Stomach (tissue), 4 donors: ENCODE results near the gene PRKCH.

ENCODE experiments used
- EP300 ChIP-seq: sonication (generic); formaldehyde crosslinking; IDR thresholded peaks from one replicate; pipeline ENCODE4 v1.6.1; 2017; ENCODE audit warnings: antibody characterized with exemption
- POLR2A ChIP-seq, 4 donors: fragments of 450-650 bp; IDR thresholded peaks; one replicate each; pipeline ENCODE4 v1.6.1; 2016; ENCODE audit warnings: antibody characterized with exemption in 4 of 4, control low read depth in 2 of 4, mild to moderate bottlenecking in 1 of 4, moderate library complexity in 1 of 4
- POLR2AphosphoS5 ChIP-seq, 3 donors: sonication (generic); formaldehyde crosslinking; IDR thresholded peaks; one replicate each; pipeline ENCODE4 v1.6.1; 2016; ENCODE audit warnings: antibody characterized with exemption in 3 of 3
- TF ChIP-seq, protein P1 (sequence below), 7 experiments: fragments of 450-650 bp in 4 of 7; fragments of 200-600 bp in 3 of 7; sonication (generic) in 3 of 7; IDR thresholded peaks; one replicate each; pipeline ENCODE4 v1.5.1; 2016 to 2019; ENCODE audit warnings: antibody characterized with exemption in 7 of 7, control low read depth in 2 of 7, mild to moderate bottlenecking in 1 of 7

GRCh38 chr14:61574514-61574807 is 253.1 kb downstream of the PRKCH start:
- TF ChIP-seq, protein P1, sequence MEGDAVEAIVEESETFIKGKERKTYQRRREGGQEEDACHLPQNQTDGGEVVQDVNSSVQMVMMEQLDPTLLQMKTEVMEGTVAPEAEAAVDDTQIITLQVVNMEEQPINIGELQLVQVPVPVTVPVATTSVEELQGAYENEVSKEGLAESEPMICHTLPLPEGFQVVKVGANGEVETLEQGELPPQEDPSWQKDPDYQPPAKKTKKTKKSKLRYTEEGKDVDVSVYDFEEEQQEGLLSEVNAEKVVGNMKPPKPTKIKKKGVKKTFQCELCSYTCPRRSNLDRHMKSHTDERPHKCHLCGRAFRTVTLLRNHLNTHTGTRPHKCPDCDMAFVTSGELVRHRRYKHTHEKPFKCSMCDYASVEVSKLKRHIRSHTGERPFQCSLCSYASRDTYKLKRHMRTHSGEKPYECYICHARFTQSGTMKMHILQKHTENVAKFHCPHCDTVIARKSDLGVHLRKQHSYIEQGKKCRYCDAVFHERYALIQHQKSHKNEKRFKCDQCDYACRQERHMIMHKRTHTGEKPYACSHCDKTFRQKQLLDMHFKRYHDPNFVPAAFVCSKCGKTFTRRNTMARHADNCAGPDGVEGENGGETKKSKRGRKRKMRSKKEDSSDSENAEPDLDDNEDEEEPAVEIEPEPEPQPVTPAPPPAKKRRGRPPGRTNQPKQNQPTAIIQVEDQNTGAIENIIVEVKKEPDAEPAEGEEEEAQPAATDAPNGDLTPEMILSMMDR (IDR thresholded peaks at IDR 0.05), result no peak
- no peak for TF ChIP-seq POLR2AphosphoS5 (IDR thresholded peaks at IDR 0.05)
- no peak for TF ChIP-seq EP300
- no peak for TF ChIP-seq POLR2A (IDR thresholded peaks at IDR 0.05)
